GM20000 (cell line): ENCODE data around the gene EXOSC6.
"Not testable (repeated sequence)": the region's sequence is repeated elsewhere in the genome, so short reads cannot be mapped to it uniquely, and the experiment has no call there.

Experiments
- DNase-seq: peaks from one replicate; pipeline ENCODE4 v3.0.0; 2012; ENCODE audit warnings: low spot score
- CTCF ChIP-seq: IDR thresholded peaks from 2 replicates; pipeline ENCODE4 v1.5.1; 2012; ENCODE audit warnings: mild to moderate bottlenecking, control low read depth; ENCODE audit errors: extremely low read depth, missing control alignments

EXOSC6 gene

GRCh38 chr16:70251629-70252354 lies at the start of gene EXOSC6:
Gene EXOSC6, minus strand, starts transcription at chr16:70251940. Its CDS starts 40 bp downstream, at chr16:70251900.
- TF ChIP-seq CTCF = peak; percentile 78

GRCh38 chr16:70301121-70301520 lies 49.4 kb upstream of the EXOSC6 start:
- no peak for DNase-seq
- TF ChIP-seq CTCF = no peak

More at GRCh38 chr16:70251629-70252354, at the start of gene EXOSC6:
- DNase-seq = peak; percentile 97

- no peak for TF ChIP-seq CTCF
- peak; percentile 81 for DNase-seq
Observed at GRCh38 chr16:70298988-70299938, 47.5 kb upstream of the EXOSC6 start, which contains the start of gene DDX19B. Gene DDX19B, plus strand, starts transcription at chr16:70299186. Its CDS starts 112 bp downstream, at chr16:70299298.

- no peak for TF ChIP-seq CTCF
Observed at GRCh38 chr16:70295634-70296033, 43.9 kb upstream of the EXOSC6 start.

DNA sequence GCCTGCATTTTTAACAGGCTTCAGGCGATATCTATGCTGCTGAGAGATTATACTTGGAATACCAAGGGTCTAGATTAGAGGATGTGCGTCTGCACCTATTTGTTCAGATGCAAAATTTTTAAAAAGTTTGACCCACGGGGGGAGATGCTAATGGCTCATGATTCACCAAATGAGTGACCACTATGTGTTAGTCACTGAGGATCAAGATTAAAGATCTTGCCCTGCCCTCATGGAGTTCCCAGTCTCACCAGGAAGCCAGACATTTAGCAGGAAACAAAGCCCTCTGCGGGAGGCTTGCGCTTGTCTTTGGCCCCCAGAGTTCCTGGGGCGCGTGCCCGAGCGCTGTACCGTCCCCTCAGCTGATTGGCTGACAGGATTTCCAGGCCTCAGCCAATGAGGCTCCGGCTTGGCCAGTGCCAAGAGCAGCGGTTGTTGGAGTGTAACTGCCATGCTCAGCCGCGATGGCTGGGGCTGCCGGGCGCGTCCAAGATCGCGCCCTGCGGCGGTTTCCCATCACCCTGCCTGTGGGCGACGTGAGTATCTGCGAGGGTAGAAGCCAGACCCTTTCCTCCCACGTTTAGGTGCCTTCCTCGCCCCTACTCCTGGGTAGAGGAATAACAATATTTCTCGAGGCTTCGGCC lies 42.8 kb upstream of the EXOSC6 start:
- no peak for DNase-seq
- TF ChIP-seq CTCF = no peak

More at GRCh38 chr16:70295634-70296033, 43.9 kb upstream of the EXOSC6 start:
- DNase-seq = no peak

DNA sequence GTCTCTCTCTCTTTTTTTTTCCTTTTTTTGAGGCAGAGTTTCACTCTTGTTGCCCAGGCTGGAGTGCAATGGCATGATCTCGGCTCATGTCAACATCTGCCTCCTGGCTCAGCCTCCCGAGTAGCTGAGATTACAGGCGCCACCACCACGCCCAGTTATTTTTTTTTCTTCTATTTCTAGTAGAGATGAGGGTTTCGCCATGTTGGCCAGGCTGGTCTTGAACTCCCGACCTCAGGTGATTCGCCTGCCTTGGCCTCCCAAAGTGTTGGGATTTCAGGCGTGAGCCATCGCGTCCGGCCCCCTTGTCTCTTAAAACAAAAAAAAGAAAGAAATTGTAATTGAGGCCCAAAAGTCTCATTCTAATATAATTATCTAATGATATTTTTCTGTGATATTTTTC lies 40.4 kb upstream of the EXOSC6 start:
- not testable (repeated sequence) for DNase-seq

DNA sequence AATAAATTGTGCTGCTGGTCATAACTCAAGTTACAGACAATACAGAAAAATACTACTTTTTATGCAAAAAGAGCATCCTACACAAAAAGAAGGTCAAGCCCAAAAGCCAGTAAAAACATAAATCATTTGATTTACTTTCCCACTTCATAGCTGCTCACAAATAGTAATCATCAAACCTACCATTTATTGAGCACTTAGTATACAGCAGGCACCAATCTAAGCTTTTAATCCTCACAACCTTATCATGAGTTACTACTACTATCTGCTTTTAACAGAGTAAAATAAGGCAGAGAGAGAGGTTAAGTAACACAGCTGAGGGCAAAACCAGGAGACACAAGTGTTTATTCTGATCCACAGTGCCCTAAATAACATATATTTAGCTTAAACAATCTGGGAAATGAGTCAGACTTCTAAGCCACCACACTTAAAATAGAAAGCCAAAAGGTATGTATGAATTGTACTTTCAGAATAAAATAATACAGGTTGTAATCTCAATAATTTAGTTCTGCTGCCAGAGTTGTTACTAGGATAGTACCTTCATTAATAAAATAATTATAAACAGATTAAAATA lies 39.3 kb upstream of the EXOSC6 start:
- no peak for TF ChIP-seq CTCF
- no peak for DNase-seq
